GM19023 (cell line): ENCODE results near the gene SLC22A4.

Experiments used
- ATAC-seq: cut with Tn5 transposase; IDR thresholded peaks from one replicate; pipeline ENCODE4 v1.9.1; 2021; ENCODE audit warnings: mild to moderate bottlenecking, moderate library complexity; ENCODE audit not compliant: unreplicated experiment

SLC22A4 gene

DNA sequence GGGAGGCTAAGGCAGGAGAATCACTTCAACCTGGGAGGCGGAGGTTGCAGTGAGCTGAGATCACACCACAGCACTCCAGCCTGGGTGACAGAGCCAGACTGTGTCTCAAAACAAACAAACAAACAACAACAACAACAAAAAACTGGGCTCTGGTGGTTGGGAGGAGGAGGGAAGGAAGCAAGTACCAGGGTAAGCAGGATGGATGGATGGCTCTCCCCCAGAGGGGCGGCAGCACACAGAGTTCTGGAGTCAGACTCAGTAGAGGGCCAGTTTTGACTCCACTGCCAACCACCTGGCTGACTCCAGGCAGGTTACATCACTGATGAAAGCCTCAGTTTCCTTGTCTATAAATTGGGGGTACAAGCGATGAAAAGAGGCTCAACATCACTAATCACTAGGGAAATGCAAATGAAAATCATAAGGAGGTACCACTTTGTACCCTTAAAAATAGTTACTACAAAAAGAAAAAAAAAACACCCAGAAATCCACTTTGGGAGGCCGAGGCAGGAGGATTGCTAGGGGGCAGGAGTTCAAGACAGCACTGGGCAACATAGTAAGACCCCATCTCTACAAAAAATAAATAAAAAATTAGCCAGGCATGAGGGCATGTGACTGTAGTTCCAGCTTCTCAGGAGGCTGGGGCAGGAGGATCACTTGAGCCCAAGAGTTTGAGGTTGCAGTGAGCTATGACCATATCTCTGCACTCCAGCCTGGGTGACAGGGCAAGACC, 3.2 kb downstream of the SLC22A4 start:
- no peak for ATAC-seq

DNA sequence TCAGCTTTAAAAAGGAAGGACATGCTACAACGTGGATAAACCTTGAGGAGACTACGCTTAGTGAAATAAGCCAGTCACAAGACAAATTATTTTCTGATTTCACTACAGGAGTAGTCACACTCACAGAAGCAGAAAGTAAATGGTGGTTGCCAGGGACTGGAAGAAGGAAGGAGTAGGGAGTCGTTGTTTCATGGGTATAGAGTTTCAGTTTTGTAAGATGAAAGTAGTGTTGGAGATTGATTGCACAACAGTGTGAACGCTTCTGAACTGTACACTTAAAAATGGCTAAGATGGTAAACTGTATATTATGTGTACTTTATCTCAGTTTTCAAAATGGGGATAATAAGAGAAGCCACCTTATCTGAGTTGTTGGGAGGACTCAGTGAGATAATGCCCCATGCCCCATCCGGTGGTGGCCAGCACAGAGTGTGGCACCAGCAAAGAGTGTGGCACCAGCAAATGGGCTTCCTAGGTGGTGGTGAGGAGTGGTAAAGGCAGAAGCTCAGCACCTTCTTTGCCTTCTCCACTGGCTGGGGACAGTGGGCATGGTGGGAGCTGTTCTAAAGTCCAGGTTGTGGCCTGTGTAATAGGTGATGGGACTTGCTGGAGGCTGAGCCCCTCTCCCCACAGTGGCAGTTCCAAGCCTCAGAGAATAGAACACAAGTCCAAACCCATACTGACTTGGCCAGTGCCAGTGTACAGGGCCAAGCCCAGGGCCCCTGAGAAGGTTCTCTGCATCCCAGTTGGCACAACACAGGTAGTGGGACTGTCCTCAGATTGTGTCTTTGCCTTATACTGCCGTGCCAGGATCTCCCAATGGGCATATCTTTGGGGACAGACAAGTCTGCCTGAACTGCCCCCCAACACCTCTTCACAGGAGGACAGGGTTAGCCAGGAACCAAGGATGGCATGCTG, 4.4 kb downstream of the SLC22A4 start:
- no peak for ATAC-seq

DNA sequence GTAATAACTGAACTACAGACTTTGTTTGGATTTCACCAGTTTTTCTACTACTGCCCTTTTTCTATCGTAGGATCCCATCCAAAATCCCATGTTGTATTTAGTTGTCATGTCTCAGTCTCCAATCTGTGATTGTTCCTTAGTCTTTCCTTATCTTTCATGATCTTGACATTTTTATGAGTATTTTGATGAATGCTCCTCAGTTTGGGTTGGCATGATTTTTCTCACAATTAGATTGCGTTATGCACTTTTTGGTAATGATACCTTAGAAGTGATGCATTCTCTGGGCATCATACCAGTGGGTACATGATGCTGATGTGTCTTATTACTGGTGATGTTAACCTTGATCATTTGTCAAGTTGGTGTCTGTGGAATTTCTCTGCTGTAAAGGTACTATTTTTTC, 5.7 kb downstream of the SLC22A4 start:
- ATAC-seq, result no peak

DNA sequence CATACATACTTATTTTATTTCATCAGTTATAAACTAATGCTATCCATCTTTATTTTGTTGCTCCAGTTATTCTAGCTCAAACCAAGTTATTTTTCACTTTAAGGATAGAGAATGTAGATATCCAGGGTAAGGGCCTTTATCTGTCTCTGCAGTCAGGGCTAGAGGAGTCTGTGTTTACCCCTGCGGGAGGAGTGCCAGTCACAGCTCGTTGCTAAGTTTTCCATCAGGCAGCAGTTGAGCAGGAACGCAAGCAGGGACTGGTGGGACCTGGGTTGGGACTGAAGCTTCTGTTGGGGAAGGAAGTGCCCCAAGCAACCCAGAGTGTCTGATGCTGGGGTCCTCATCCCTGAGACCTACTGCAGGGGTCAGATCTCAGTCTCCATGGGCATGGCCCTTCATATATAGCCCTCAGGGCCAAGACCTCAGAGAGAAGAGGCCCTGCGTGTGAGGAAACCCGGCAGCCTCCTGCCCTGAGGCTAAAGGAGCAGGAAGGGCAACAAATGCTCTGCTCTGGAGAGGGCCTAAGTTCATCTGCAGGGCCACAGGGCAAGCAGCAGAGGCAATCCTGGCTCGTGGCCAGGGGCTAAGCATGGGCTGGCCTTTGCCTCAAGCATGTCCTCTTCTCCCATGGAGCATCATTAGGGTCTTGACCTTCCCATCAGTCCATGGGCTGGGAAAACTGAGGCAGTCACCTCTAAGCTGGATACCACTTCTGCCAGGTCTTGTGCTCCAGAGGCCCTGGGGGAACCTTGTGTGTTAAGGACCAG, 6.6 kb downstream of the SLC22A4 start:
- ATAC-seq, result no peak

DNA sequence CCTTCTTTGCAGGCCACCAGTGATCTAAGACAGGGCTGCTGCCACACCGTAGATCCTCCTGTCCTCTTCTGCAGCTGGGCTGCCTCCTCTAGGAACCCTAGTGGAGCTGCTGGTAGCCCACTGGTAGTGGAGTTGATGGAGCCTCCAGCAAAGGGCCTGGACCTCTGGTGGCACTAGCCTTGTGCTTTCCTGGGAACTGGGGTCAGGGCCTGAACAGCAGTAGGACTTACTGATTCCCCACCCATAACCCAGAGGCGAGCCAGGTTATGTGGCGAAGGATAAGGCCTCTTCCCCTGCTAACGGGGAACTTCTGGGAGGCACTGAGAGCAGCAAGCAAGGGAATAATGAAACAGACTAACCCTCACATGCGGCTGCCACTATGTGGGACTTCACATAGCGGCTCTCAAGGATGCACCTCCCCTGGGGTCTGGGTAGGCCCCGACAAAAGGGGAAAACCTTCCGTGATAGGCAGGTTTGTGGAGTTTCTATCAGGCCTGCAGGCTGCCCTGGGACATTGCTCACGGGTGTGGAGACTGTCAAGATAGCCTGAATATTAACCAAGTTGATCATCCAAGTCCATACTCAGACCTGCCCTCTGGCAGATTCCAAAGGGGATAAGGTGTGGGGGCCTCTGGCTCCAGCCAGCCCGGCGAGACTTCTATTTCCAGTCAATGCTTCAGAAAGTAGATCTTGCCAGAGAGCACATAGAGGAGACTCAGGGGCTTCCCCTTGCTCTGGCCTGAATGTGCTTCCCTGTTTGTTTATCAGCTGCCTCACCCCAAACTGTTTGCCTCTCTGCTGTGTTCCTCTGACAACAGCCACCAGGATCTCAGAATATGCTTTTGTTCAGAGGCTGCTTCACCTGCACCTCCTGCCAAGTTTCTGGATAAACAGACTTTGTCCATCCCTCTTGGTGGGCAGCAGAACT, 7.4 kb downstream of the SLC22A4 start:
- no peak for ATAC-seq

DNA sequence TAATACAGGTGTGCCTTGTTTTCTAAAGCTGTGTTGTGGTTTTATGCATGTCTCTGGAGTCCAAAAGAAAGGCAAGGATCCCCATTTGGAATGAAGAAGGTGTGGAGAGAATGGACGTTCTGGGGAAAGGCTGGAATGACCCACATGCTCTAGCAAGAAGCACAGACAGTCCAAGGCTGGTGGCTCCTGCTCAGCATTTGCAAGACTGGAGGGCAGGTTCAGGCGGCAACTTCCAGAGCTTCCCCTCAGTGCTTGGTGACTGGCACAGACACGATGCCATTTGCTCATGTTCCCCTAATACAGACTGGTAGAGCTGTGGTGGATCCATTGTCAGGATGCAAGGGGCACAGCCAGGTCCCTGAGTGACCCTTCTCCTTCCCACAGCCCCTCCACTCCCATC, 8.2 kb downstream of the SLC22A4 start:
- ATAC-seq, result no peak

DNA sequence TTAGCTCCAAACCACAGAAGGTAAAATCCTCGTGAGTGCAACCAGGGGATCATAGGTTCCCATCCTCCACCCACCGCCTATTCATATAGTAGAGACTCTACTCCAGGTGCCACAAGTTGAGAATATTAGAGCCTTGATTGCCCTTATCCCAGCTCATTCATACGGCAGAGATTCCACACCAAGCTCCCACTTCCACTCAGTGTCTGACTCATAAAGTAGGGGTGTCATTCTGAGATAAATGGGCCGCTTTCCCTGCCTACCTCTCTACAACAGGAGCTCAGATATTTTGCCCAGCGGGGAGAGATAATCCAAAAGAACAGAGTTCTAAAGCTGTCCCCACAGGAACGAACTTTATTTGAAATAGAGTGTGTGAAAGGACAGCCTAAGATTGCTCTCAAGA, 9.4 kb downstream of the SLC22A4 start:
- ATAC-seq, result no peak

DNA sequence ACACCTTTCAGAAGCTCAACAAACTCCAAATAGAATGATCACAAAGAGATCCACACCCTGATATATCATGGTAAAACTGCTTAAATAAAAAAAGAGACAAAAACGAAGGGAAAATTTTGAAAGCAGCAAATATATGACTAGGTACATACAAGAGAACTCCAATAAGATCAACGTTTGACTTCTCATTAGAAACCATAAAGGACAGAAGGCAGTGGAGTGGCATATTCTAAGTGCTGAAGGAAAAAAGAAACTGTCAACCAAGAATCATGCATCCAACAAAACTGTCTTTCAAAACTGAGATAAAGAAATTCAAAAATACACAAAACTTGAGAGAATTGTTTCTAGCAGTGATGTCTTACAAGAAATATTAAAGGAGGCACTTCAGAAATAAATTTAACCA, 11.2 kb downstream of the SLC22A4 start:
- no peak for ATAC-seq

DNA sequence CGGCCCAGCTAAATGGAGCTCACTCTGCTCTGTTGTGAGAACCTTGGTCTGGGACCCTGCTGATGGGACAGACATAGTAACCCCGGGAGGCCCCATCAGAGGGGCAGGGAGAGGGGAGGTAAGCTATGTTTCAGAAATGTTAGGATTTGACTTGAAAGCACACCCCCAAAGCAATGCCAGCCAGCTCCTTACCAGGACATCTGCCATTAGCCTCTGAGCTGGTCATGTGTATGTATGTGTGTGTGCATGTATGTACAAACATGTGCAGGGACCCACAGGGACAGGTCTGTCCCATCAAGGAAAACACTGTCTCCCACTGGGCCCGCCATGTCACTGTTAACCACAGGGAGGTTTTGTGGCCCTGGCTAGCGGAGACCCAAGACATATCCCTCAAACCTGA, 14.5 kb downstream of the SLC22A4 start:
- no peak for ATAC-seq

DNA sequence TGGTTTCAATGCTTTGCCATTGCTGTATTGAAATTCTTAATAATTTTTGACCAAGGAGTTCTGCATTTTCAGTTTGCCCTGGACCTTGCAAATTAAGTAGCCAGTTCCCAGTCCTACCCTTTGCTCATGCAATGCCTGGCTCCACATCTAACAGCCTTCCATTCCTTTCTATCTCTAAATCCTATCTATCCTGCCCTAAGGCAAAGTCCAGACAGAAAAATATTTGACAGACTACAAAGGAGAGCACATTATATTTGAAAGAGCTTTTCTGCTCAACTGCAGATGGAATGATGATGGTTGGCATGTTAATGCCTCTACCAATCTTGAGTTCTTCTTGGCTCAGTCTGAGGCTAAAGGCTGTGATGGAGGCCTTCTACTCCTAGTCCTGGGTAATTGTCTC, 15.5 kb downstream of the SLC22A4 start:
- ATAC-seq, result no peak

DNA sequence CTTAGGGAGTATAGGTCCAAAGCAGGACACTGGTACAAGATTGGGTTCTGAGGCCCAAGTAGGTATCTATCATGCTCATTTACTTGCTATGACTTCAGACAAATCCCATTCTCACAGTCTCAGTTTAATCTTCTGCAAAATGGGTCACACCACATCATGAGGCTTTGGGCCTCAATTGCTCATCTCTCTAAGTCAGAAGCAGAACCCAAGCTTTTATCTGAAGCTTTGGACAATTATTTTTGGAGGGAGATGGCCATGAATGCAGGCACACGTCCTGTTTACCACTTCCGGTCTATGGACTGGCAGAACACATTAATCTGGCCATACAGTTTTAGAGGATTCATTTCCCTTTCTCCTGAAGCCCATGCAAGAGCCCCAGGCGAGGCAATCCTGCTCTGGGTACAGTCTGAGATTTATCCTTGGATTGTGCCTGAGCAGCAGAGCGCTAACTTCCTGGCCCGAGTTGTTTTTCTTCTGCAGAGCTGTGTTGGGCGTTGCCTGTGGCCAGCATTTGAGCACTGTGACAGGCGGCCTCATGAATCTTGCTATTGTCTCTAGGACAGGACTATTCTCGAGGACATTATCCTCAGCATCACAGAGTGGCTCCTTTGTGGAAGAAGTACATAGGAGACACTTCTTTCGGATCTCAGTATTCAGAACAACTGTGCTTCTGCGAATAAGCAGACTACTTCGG, 16.1 kb downstream of the SLC22A4 start:
- no peak for ATAC-seq

DNA sequence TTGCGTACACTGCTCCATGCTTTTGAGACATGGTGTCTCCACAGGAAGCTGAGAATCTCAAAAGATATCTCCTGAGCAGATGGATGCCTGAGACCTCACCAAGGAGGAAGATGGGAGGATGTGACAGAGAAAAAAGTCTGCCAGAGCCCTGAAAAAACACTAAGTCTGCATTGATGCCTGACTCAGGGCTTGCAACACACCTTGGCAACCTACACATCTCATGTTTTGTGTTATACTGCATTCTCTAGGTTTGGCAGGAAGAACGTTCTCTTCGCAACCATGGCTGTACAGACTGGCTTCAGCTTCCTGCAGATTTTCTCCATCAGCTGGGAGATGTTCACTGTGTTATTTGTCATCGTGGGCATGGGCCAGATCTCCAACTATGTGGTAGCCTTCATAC, 19.2 kb downstream of the SLC22A4 start:
- ATAC-seq, result no peak

DNA sequence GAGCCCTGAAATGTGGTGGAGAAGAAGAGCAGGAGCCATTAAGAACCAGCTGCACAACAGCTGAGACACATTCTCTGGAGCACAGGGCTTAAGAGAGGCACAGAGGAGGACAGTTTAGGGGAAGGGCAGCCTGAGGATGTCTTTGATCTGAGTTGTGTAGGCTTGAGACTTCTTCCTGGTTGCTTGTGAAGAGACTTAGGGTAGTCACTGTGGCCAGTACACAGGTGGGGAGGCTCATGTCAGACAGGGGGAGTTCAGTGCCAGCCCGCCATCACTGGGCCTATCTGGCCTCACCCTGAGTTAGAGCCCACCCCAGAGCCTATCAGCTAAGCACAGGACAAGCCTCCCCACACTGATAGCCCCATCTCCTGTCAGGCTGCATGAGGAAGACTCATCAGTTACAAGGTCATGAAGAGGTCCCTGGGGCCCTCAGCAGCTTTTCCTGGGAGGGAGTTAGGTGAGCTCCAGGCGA, 19.8 kb downstream of the SLC22A4 start:
- ATAC-seq, result no peak

DNA sequence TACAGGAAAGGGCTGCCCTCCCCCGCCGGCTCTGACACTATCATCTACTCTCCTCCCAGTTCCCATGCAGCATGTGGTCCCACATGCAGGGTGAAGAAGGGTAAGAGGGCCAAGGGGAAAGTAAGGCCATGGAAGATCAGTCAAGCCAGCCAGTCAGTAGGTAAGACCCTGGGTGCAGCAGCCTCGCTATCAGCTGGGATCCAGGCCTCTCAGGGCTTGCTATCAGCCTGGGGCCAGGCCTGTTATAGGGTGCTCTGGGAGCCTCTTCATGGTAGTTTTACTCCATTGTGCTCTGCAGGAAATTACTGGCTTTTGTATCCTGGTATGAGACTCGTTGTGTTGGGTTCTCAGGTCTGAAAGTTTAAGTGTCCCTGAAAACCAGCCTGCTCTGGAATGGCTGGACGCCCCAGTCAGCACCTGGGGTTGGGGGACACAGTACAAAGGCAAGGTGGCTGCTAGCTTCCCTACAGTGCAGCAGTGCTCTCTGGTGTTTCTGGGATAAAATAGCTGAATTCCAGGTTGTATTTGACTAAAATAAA, 21.4 kb downstream of the SLC22A4 start:
- ATAC-seq, result no peak

DNA sequence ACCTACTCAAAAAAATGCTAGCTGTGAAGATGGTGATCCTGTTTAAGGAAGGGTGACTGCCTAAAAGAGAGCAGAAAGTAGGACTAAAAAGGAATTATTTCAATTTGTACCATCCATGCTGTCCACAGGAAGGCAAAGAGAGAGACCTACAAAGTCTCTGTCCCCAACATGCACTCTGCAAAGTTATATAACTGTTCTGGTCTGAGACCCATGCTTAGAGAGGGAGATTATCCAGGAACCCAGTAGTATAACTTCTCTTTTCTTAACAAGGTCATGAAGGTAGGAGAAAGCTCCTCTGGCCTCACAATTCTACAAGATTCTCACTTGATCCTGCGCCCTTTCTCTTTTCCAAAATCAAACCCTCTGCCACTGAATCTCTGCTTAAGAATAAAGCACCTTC, 25.8 kb downstream of the SLC22A4 start:
- ATAC-seq, result no peak

DNA sequence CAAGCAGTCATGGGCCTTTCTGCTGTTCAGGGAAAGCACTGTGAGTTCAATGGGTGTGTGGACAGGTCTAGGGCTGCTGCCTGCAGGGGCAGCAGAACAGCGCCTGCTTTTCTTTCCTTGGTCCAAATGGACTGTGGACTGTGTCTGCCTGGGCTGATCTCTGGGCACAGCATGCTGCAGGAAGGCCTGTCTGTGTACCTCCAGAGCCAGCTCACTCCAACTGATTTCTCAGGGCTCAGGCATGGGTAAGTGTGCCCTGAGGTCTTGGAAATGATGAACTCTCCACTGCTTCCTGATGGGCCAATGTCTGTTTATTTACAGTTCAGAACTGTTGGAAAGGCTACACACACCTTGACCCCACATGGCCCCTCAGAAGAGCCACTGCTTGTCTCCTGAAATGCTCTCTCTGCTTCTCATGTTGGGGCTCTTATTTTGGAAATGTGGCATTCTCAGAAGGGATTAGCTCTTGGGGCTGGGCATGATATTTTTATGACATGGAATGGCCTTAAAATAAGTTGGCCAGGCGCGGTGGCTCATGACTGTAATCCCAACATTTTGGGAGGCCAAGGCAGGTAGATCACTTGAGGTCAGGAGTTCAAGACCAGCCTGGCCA, 27.0 kb downstream of the SLC22A4 start:
- ATAC-seq, result no peak

DNA sequence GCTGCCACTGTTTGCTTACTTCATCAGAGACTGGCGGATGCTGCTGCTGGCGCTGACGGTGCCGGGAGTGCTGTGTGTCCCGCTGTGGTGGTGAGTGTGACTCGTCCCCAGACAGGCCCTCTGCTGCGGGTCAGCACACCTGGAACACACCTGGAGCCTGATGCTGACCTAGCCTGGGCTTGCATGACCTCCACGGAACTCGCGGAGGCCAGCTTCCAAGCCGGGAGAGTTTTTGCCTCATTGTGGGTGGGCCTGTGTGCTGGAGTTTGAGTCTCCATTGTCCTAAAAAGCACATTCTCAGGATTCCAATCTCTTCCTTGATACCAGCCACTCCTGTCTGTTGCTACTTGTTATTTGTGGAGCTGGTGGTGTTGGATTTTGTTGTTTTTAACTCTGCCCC, 28.1 kb downstream of the SLC22A4 start:
- ATAC-seq, result no peak

DNA sequence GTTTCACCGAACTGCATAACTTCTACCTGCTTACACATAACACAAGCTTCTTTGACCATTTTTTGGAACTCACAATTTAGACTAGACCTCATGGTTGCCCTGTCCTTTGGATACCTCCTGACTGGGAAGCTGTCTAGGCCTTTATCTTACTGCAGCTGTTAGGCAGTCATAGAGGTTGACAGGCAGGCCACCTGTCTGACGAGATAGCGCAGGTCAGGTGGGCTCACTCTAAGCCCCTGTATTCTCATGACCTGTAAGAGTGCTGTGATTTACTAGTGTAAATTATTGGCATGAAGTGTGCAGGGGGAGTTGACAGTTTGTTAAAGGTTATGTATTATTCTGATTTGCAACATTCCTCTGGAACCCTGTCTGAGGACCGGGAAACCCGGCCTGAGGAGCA, 29.0 kb downstream of the SLC22A4 start:
- no peak for ATAC-seq

DNA sequence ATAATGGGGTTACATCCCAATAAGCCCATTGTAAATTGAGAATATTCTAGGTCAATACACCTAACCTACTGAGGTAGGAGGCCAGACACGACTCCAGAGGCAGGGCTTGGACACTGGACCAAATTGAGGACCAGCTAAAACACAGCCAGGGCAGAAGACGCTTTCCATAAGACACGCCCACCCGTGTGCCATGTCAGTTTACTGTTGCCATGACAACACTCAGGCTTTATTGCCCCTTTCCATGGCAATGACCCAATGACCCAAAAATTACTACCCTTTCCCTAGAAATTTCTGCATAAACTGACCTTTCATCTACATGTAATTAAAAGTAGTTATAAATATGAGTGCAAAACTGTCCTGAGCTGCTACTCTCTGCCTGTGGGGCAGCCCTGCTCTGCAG, 31.5 kb downstream of the SLC22A4 start:
- no peak for ATAC-seq
